Osteocyte (in vitro differentiated cells): ENCODE measurements around the gene CASP8AP2. TPM values are rescaled to one million over a fixed set of nuclear protein-coding genes. Genes with fewer than 3 reads are reported as not detected.
"Not testable (repeated sequence)": the region's sequence is repeated elsewhere in the genome, so short reads cannot be mapped to it uniquely, and the experiment has no call there.

Experiments used
- DNase-seq: peaks from one replicate; pipeline ENCODE4 v3.0.0; 2021; ENCODE audit warnings: mixed read lengths; ENCODE audit not compliant: unreplicated experiment; ENCODE audit errors: extremely low spot score
- H3K27ac Mint-ChIP-seq: one replicate; pipeline ENCODE4 v1.8.0; 2021; ENCODE audit warnings: mild to moderate bottlenecking, mixed read lengths; ENCODE audit not compliant: unreplicated experiment
- H3K27me3 Mint-ChIP-seq: one replicate; pipeline ENCODE4 v1.8.0; 2021; ENCODE audit warnings: mixed read lengths; ENCODE audit not compliant: unreplicated experiment
- H3K36me3 Mint-ChIP-seq: one replicate; pipeline ENCODE4 v1.8.0; 2021; ENCODE audit warnings: mixed read lengths; ENCODE audit not compliant: unreplicated experiment
- H3K4me1 Mint-ChIP-seq: one replicate; pipeline ENCODE4 v1.8.0; 2021; ENCODE audit warnings: mixed read lengths; ENCODE audit not compliant: unreplicated experiment
- H3K4me3 Mint-ChIP-seq: one replicate; pipeline ENCODE4 v1.8.0; 2021; ENCODE audit warnings: mild to moderate bottlenecking, moderate library complexity, mixed read lengths; ENCODE audit not compliant: unreplicated experiment
- H3K9me3 Mint-ChIP-seq: one replicate; pipeline ENCODE4 v1.8.0; 2021; ENCODE audit warnings: mixed read lengths; ENCODE audit not compliant: unreplicated experiment
- total RNA-seq: library from RNA; stranded (reverse); gene quantifications from 2 replicates; pipeline ENCODE4 v1.2.1, GENCODE V29; 2021
- TF ChIP-seq, protein P1 (sequence below): fragments of 200-600 bp; sonication (generic); IDR thresholded peaks from 2 replicates; pipeline ENCODE4 v1.5.0; 2021; ENCODE audit warnings: antibody characterized with exemption, mild to moderate bottlenecking, moderate library complexity

CASP8AP2 gene
- total RNA-seq, 1 donor from 2014 or later, result 15.2 TPM

DNA sequence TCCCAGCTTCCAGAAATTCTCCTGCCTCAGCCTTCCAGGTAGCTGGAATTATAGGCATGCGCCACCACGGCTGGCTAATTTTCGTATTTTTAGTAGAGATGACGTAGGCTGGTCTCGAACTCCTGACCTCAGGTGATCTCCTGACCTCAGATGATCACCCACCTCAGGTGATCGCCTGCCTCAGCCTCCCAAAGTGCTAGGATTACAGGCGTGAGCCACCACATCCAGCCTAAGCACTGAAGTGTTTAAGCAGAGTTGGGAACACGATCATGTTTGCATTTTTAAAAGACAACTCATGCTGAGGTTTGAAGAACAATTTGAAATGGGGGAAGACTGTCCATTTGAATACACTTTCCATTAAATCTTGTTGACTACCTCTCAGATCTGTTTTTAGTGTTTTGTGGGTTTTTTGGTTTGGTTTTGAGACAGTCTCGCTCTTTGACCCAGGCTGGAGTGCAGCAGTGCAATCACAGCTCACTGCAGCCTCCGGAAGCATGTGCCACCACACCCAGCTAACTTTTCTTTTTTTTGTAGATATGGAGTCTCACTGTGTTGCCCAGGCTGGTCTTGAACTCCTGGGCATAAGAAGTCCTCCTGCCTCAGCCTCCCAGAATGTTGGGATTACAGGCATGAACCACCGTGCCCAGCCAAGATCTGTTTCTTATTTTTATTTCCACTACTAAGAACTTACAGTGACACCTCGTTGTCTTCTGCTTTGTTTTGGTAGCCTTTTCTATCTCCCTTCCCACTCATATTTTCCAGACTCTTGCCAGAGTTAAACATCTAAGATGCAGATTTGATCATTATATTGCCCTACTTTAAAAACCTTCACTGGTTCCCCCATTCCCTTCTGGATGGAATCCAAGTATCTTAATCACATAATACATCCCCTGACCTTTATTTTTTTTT, 5.5 kb downstream of the CASP8AP2 start:
- H3K36me3 Mint-ChIP-seq, result peaks cover 27% of the 10 kb centered on the region

DNA sequence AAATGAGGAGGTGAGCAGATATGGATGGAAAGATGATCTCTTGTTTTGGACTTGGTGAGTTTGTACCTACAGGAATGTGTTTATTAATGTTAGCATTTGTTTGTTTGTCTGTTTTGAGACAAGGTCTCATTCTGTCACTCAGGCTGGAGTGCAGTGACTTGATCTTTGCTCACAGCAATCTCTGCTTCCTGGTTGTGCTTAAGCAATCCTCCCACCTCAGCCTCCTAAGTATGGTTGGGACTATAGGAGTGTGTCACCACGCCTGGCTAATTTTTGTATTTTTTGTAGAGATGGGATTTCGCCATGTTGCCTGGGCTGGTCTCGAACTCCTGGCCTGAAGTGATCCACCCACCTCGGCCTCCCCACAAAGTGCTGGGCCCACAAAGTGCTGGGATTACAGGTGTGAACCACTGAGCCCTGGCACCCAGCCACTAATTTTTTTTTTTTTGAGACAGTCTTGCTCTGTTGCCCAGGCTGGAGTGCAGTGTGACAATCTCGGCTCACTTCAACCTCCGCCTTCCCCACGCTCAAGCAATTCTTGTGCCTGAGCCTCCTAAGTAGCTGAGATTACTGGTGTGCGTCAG, 7.1 kb downstream of the CASP8AP2 start:
- TF ChIP-seq, protein P1, sequence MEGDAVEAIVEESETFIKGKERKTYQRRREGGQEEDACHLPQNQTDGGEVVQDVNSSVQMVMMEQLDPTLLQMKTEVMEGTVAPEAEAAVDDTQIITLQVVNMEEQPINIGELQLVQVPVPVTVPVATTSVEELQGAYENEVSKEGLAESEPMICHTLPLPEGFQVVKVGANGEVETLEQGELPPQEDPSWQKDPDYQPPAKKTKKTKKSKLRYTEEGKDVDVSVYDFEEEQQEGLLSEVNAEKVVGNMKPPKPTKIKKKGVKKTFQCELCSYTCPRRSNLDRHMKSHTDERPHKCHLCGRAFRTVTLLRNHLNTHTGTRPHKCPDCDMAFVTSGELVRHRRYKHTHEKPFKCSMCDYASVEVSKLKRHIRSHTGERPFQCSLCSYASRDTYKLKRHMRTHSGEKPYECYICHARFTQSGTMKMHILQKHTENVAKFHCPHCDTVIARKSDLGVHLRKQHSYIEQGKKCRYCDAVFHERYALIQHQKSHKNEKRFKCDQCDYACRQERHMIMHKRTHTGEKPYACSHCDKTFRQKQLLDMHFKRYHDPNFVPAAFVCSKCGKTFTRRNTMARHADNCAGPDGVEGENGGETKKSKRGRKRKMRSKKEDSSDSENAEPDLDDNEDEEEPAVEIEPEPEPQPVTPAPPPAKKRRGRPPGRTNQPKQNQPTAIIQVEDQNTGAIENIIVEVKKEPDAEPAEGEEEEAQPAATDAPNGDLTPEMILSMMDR, result no peak
- H3K4me1 Mint-ChIP-seq, result peaks cover 3% of the 10 kb centered on the region
- no peaks in the 10 kb centered on the region for H3K27me3 Mint-ChIP-seq
- peaks cover 27% of the 10 kb centered on the region for H3K36me3 Mint-ChIP-seq
- H3K9me3 Mint-ChIP-seq, result no peaks in the 10 kb centered on the region
- no peak overlapping the region for H3K27ac Mint-ChIP-seq
- DNase-seq, result peak; percentile 42
- no peak overlapping the region for H3K4me3 Mint-ChIP-seq

More for the DNA sequence above, 5.5 kb downstream of the CASP8AP2 start:
- Mint-ChIP-seq H3K4me3 (no peak overlapping the region), H3K27ac (no peak overlapping the region), H3K4me1 (peaks cover 13% of the 10 kb centered on the region), H3K27me3 (no peaks in the 10 kb centered on the region), H3K9me3 (no peaks in the 10 kb centered on the region)
- TF ChIP-seq, protein P1, result no peak
- DNase-seq, result no peak

DNA sequence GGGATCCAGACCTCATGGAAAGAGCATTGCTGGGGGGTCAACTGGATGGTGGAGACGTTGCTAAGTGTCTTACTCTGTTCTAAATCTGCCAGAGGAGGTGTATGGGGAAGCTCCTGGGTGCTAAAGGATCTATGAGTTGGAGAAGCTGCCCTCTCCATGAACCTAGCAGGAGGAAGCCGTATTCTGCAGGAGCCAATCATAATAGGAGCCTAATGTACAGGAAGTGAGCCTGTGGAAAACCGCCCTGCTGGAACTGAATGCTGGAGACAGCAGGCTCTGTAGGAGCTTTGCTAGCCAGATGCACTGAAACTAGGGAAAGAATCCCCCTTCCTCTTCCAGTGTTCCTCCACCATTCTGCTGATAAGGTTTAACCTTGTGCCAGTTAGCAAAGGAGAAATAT, 10.9 kb downstream of the CASP8AP2 start:
- Mint-ChIP-seq H3K27ac (no peak overlapping the region), H3K4me1 (peaks cover 17% of the 10 kb centered on the region), H3K27me3 (no peaks in the 10 kb centered on the region), H3K36me3 (peaks cover 12% of the 10 kb centered on the region), H3K4me3 (no peak overlapping the region), H3K9me3 (no peaks in the 10 kb centered on the region)
- TF ChIP-seq, protein P1, result no peak
- peak; percentile 27 for DNase-seq

DNA sequence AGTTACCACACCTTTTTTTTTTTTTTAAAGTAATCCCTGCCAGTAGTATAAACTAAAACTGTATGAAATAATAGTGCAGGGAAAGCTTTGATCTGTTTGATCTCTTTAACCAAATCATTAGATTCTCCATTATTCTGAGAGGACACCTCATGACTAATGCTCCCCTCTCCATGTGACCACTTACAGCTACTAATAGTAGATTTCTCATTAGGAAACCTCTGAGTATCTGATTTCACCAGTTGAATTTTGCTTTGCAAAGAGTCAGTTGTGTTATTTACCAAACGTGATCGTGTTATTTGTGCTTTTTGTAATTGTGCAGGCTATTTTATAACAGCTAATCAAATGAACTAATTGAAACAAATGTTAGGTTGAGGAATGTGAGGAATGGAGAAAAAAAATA, 12.5 kb downstream of the CASP8AP2 start:
- Mint-ChIP-seq H3K27ac (no peak overlapping the region), H3K27me3 (no peaks in the 10 kb centered on the region), H3K36me3 (peaks cover 9% of the 10 kb centered on the region), H3K4me1 (peaks cover 17% of the 10 kb centered on the region), H3K4me3 (no peak overlapping the region), H3K9me3 (no peaks in the 10 kb centered on the region)
- TF ChIP-seq, protein P1, result no peak
- DNase-seq, result no peak

DNA sequence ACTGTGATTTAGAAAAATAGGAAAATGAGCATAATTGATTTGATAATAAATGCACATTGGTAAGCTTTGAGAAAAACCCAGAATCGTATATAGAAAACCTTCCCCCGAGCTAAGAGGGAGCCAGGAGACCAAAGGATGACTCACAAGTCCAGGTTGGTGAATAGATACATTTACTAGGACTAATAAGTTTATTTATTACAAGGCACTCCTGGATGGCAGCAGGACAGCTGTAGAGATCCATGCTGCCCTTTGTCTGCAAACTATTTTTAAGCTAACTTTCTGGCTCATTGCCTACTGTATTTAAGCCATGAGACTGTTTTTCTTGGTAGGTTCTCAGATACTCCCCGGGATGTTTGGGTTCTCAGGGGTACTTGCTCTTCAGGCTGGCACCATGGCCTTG, 13.4 kb downstream of the CASP8AP2 start:
- Mint-ChIP-seq H3K27ac (peak overlapping the region; percentile 6), H3K4me3 (no peak overlapping the region), H3K27me3 (no peaks in the 10 kb centered on the region), H3K36me3 (peaks cover 11% of the 10 kb centered on the region), H3K4me1 (peaks cover 17% of the 10 kb centered on the region), H3K9me3 (no peaks in the 10 kb centered on the region)
- TF ChIP-seq, protein P1, result no peak
- no peak for DNase-seq

DNA sequence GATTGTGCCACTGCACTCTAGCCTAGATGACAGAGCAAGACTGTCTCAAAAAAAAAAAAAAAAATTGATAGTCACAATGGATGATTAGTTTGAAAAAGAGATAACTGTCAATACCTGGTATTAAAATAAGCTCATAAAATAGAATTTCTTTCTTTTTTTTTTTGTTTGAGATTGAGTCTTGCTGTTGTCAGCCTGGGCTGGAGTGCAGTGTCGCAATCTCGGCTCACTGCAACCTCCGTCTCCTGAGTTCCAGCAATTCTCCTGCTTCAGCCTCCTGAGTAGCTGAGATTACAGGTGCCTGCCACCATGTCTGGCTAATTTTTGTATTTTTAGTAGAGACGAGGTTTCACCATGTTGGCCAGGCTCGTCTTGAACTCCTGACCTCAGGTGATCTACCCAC, 17.8 kb downstream of the CASP8AP2 start:
- H3K27me3 Mint-ChIP-seq, H3K9me3 Mint-ChIP-seq, H3K4me3 Mint-ChIP-seq, H3K27ac Mint-ChIP-seq, DNase-seq: not testable (repeated sequence)
- peaks cover 13% of the 10 kb centered on the region for H3K36me3 Mint-ChIP-seq
- peaks cover 12% of the 10 kb centered on the region for H3K4me1 Mint-ChIP-seq
